Naive thymus-derived CD8-positive, alpha-beta T cell (primary cell): Measurements from ENCODE around the gene AATF. TPM values are rescaled to one million over a fixed set of nuclear protein-coding genes. Genes with fewer than 3 reads are reported as not detected.

Source experiments
- ATAC-seq, 2 donors: fragments of 150-1000 bp; cut with Tn5 transposase in 1 of 2; sonication (Bioruptor Pico), chemical (Tn5 transposase) in 1 of 2; 1 replicate in 1 of 2; 2 replicates in 1 of 2; pipeline ENCODE4 v1.10.0; 2021; ENCODE audit warnings: mild to moderate bottlenecking in 2 of 2, moderate library complexity in 2 of 2
- POLR2A ChIA-PET: fragments of 350-600 bp; sonication (Branson Sonifier 250); formaldehyde crosslinking; loops from one replicate; lab custom pipeline; 2021; ENCODE audit warnings: antibody characterized with exemption; lab: Charles Lee
- DNase-seq, 10 donors: peaks; one replicate each; pipeline versions ENCODE4 v3.0.0 to v3.0.0-alpha.2; 2020 to 2022
- H3K27ac Mint-ChIP-seq, 10 donors: one replicate each; pipeline ENCODE4 v1.8.0; 2020 to 2022; ENCODE audit warnings: mild to moderate bottlenecking in 10 of 10, mixed read lengths in 10 of 10, moderate library complexity in 4 of 10, inconsistent platforms in 1 of 10
- H3K27me3 Mint-ChIP-seq, 5 donors: one replicate each; pipeline ENCODE4 v1.8.0; 2021 to 2022; ENCODE audit warnings: mixed read lengths in 5 of 5
- H3K36me3 Mint-ChIP-seq, 3 donors: one replicate each; pipeline ENCODE4 v1.8.0; 2020 to 2022; ENCODE audit warnings: mixed read lengths in 3 of 3, mild to moderate bottlenecking in 2 of 3, inconsistent platforms in 1 of 3
- H3K4me1 Mint-ChIP-seq, 4 donors: one replicate each; pipeline ENCODE4 v1.8.0; 2021 to 2022; ENCODE audit warnings: mixed read lengths in 4 of 4
- H3K4me3 Mint-ChIP-seq, 10 donors: one replicate each; pipeline ENCODE4 v1.8.0; 2020 to 2022; ENCODE audit warnings: mild to moderate bottlenecking in 10 of 10, mixed read lengths in 10 of 10, moderate library complexity in 6 of 10, inconsistent platforms in 1 of 10
- H3K9me3 Mint-ChIP-seq, 9 donors: one replicate each; pipeline ENCODE4 v1.8.0; 2020 to 2022; ENCODE audit warnings: mixed read lengths in 9 of 9, mild to moderate bottlenecking in 3 of 9, inconsistent platforms in 1 of 9, moderate library complexity in 1 of 9
- polyA plus RNA-seq, 3 donors: library from polyadenylated mRNA; unstranded; fragments of 300-500 nt; fragmentation: Illumina TruSeq; gene quantifications; one replicate each; pipeline ENCODE4 v1.2.3, GENCODE V29; 2021
- total RNA-seq, 8 experiments: library from RNA in 2 of 8; stranded (reverse) in 2 of 8; gene quantifications; one replicate each; pipeline ENCODE4 v1.2.3 and lab custom pipeline; 2021 to 2026

AATF gene
- total and polyA plus RNA-seq, 5 experiments from 2014 or later, result 59.7 to 89.7 (median 65.0) TPM

DNA sequence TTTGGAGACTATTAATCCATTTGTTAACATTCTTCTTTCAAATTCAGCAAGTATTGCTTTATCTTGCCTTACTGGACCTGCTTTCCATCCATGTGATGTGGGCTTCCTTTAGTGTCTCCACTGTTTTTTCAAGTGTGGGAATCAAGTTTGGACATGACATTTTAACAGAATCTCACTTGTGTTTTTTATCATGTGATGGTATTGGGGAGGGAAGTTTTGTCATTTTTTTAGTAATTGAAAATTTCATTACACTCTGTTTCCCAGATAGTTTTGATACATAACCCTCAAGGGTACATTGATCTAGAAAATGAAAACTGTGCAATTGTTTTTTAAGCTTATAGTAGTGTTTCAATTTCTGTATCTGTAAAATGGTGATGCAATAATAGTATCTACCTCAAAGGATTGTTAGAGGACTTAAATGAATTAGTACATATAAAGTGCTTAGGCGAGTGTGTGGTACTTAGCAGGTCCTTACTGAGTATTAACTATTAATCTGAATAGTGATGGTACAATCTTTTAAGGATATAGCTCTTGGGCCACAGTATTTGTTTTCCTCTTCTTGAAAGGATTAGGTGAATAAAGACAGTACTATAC, 27.3 kb downstream of the AATF start:
- no peak for DNase-seq
- POLR2A ChIA-PET, result no interaction called here
- Mint-ChIP-seq H3K4me3 (no peak overlapping the region), H3K4me1 (peaks cover 25 to 73% (median 54%) of the 10 kb centered on the region in 4 donors), H3K9me3 (no peaks in the 10 kb centered on the region), H3K27ac (no peak overlapping the region), H3K36me3 (peaks cover 0 to 66% (median 3%) of the 10 kb centered on the region in 3 donors), H3K27me3 (no peaks in the 10 kb centered on the region)
- ATAC-seq, result no peak

DNA sequence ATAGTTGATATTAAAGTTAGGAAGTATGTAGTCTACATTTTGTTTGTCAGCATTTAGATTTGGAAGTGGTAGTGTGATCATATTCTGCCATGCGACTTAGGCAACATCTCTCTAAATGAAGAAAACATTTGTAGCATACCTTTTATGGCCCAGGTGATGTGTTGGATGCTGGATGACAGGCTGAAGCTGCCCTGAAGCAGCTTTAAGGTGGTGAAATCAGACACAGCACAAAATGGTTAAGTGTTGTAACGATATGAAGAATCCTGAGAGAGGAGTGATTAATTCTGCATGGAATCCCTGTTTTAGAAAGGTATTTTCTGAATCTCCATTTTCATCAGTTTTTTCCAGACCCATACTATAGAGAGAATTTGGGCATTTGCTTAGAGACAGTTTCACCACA, 28.3 kb downstream of the AATF start:
- Mint-ChIP-seq H3K9me3 (no peaks in the 10 kb centered on the region), H3K4me3 (no peak overlapping the region), H3K4me1 (peaks cover 22 to 70% (median 46%) of the 10 kb centered on the region in 4 donors), H3K27ac (peak overlapping the region in 2 of 10 donors; percentile 3 to 67), H3K27me3 (no peaks in the 10 kb centered on the region), H3K36me3 (peaks cover 0 to 66% (median 8%) of the 10 kb centered on the region in 3 donors)
- ATAC-seq, result no peak
- POLR2A ChIA-PET, result no interaction called here
- no peak for DNase-seq

DNA sequence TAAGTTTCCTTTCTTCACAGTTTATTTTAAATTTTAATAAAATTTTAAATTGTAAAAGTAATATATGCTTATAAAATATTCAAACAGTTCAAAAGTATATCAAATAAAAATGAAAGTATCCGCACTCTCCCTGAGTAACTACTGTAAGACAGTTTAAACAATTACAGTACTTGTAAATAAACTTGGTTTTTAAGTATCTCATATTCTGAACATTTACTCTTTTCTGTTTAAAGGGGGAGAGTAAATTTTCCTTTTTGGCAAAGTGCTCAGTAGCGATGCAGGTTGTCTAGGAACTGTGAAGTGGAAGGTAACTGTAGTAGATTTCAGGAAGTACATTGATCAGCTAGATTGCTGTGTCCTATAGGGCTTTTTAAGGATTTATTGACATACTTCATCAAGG, 28.8 kb downstream of the AATF start:
- H3K27me3 Mint-ChIP-seq, result no peaks in the 10 kb centered on the region
- H3K4me3 Mint-ChIP-seq, result no peak overlapping the region
- POLR2A ChIA-PET, result no interaction called here
- peaks cover 20 to 65% (median 41%) of the 10 kb centered on the region in 4 donors for H3K4me1 Mint-ChIP-seq
- no peak overlapping the region for H3K27ac Mint-ChIP-seq
- H3K36me3 Mint-ChIP-seq, result peaks cover 0 to 66% (median 9%) of the 10 kb centered on the region in 3 donors
- no peak for ATAC-seq
- H3K9me3 Mint-ChIP-seq, result no peaks in the 10 kb centered on the region
- no peak for DNase-seq

DNA sequence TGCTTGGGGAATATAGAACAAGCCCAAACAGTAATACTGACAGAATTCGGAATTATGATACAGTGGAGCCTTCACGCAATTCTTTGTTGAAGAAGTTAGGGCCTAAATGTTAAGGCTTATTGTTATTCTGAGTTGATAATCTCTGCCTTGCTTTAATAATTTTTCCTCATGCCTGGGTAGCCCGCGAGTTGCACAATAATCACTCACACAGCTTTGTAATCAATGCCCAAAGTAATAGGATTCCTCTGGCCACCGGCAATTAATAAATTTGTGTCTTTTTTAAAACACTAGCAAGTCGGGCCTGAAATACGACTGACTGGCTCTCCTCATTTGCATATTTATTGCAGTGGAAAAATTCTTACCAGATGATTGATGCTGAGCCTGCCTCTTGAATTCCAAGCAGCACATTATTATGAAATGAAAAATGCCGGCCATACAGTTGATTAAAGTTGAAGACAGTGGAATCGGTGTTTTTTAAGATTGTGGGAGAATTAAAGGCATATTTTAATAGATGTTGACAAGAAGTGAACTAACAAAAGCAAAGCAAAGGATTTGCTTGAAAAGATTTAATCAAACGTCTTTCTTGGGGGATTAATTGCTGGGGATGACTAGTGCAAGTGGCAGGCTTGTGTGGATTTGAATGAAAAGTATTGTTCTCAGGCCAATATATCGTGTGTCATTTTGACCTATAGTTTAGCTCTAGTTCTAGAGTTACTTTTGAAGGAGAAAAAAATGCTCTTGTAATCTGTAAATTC, 30.2 kb downstream of the AATF start:
- Mint-ChIP-seq H3K27ac (peak overlapping the region in 2 of 10 donors; percentile 24 to 52), H3K4me1 (peaks cover 17 to 58% (median 35%) of the 10 kb centered on the region in 4 donors), H3K27me3 (no peaks in the 10 kb centered on the region), H3K36me3 (peaks cover 0 to 64% (median 9%) of the 10 kb centered on the region in 3 donors), H3K4me3 (no peak overlapping the region), H3K9me3 (no peaks in the 10 kb centered on the region)
- POLR2A ChIA-PET, result interaction anchor here (0.6 to 0.7 kb wide), 2 partner anchors 112 to 355 kb away, joined by 3 read pairs; no protein-coding TSS in a partner anchor
- ATAC-seq, result no peak
- DNase-seq, result no peak

DNA sequence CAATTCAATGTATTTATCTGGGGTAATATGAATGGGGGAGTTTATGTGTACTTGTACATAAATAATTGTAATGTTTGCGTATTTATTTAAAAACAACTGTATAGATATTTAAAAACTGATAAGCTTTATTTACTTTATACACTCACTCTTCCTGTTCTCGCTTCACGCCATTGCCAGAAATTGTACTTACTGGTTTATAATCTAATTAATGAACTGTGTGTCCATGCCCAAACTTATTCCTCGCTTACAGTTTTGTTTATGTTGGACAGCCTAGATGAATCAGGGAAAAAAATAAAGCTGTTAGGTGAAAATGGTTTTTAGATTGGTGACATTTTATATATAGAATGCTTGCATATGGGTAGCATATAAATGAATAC, 30.8 kb downstream of the AATF start:
- no peaks in the 10 kb centered on the region for H3K9me3 Mint-ChIP-seq
- no peaks in the 10 kb centered on the region for H3K27me3 Mint-ChIP-seq
- H3K4me1 Mint-ChIP-seq, result peaks cover 21 to 56% (median 39%) of the 10 kb centered on the region in 4 donors
- ATAC-seq (no peak), DNase-seq (no peak)
- no peak overlapping the region for H3K4me3 Mint-ChIP-seq
- H3K36me3 Mint-ChIP-seq, result peaks cover 0 to 68% (median 9%) of the 10 kb centered on the region in 3 donors
- H3K27ac Mint-ChIP-seq, result peak overlapping the region in 2 of 10 donors; percentile 26 to 52
- POLR2A ChIA-PET, result interaction anchor here (0.6 kb wide), 1 partner anchor 355 kb away, joined by 3 read pairs; no protein-coding TSS in a partner anchor

DNA sequence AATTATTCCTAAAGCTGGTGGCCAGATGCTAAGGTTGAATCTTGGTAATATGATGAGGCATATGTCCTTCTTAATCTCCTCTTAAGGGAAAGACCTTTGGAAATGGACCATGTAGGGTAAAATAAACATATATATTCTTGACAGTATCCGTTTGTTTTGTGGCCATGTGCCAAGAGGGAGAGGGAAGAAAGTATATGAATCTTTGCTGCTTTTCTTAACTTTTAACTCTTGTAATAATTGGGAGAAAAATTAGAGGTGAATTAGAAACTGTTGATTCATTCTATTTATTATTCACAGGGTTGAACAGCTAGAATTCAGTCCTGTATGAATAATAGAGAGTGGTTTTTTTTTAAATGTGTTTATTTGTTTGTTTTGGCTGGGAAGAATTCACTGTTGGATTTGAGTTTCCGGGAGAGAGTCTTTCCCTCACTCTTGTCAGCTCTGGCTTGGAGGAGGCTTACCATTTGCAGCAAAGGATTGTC, 31.6 kb downstream of the AATF start:
- POLR2A ChIA-PET, result interaction anchor here (0.7 kb wide), 1 partner anchor 47 kb away, joined by 5 read pairs; no protein-coding TSS in a partner anchor
- Mint-ChIP-seq H3K27me3 (no peaks in the 10 kb centered on the region), H3K27ac (peak overlapping the region in 4 of 10 donors; percentile 11 to 56 (median 16)), H3K4me1 (peaks cover 21 to 48% (median 38%) of the 10 kb centered on the region in 4 donors), H3K9me3 (no peaks in the 10 kb centered on the region), H3K36me3 (peaks cover 0 to 65% (median 9%) of the 10 kb centered on the region in 3 donors), H3K4me3 (no peak overlapping the region)
- DNase-seq, result no peak
- ATAC-seq, result no peak

DNA sequence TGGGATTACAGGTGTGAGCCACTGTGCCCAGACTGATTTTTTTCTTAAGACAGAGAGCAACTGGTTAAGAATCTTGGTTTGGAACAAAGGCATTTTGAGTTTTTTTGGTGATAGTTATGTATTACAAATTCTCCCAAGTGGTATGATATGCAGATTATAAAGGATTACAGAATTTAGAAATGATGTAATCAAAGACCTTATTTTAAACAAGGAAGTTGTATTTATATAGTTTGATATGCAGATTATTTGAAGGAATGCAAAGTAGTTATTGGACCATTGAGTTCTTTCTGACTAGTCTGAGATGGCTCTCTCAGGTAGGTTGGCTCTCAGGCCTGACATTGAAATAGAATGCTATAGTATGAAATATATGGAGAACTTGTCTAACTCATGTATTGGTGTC, 34.9 kb downstream of the AATF start:
- Mint-ChIP-seq H3K9me3 (no peaks in the 10 kb centered on the region), H3K4me3 (no peak overlapping the region), H3K36me3 (peaks cover 4 to 75% (median 25%) of the 10 kb centered on the region in 3 donors), H3K27ac (no peak overlapping the region), H3K27me3 (no peaks in the 10 kb centered on the region), H3K4me1 (peaks cover 20 to 30% (median 28%) of the 10 kb centered on the region in 4 donors)
- ATAC-seq (no peak), DNase-seq (no peak)
- POLR2A ChIA-PET, result no interaction called here

DNA sequence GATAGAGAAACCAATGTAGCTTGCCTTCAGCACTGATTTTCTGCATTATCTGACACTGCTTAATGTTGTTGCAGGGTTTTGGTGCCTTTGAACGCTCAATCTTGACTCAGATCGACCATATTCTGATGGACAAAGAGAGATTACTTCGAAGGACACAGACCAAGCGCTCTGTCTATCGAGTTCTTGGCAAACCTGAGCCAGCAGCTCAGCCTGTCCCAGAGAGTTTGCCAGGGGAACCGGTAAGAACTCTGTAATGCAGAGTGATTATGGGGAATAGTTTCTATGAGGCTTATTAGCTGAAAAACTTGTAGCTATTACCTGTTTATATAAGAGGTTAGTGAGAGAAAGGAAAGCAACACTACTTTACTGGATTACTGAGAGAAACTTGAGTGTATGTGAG, 40.4 kb downstream of the AATF start:
- DNase-seq, result no peak
- POLR2A ChIA-PET, result no interaction called here
- peak overlapping the region in 1 of 10 donors; percentile 38 for H3K27ac Mint-ChIP-seq
- ATAC-seq, result no peak
- H3K9me3 Mint-ChIP-seq, result no peaks in the 10 kb centered on the region
- no peaks in the 10 kb centered on the region for H3K27me3 Mint-ChIP-seq
- peaks cover 0 to 11% (median 8%) of the 10 kb centered on the region in 4 donors for H3K4me1 Mint-ChIP-seq
- H3K36me3 Mint-ChIP-seq, result peaks cover 13 to 88% (median 40%) of the 10 kb centered on the region in 3 donors
- no peak overlapping the region for H3K4me3 Mint-ChIP-seq

DNA sequence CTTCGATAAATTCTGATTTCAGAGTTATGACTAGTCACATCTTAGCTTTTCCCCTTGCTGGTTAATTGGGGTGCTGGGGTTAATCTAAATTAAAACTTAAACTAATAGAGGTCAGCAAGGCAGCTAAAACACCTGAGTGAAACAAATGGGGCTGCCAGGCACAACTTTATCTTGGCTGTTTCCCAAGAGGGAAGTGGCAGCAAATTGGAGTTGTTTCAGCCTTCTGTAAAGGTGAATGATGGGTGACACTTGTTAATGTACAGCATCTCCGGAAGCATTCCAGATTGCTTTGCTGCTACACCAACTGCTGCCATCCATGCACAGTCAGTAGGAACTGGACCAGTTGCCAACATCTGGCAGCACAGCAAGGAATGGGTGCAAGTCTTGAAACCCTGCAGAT, 43.9 kb downstream of the AATF start:
- DNase-seq (no peak), ATAC-seq (no peak)
- no peak overlapping the region for H3K4me3 Mint-ChIP-seq
- peaks cover 31 to 92% (median 58%) of the 10 kb centered on the region in 3 donors for H3K36me3 Mint-ChIP-seq
- peaks cover 0 to 2% (median 0%) of the 10 kb centered on the region in 9 donors for H3K9me3 Mint-ChIP-seq
- no peaks in the 10 kb centered on the region for H3K27me3 Mint-ChIP-seq
- H3K4me1 Mint-ChIP-seq, result peaks cover 0 to 7% (median 2%) of the 10 kb centered on the region in 4 donors
- H3K27ac Mint-ChIP-seq, result peak overlapping the region in 1 of 10 donors; percentile 40
- POLR2A ChIA-PET, result no interaction called here

DNA sequence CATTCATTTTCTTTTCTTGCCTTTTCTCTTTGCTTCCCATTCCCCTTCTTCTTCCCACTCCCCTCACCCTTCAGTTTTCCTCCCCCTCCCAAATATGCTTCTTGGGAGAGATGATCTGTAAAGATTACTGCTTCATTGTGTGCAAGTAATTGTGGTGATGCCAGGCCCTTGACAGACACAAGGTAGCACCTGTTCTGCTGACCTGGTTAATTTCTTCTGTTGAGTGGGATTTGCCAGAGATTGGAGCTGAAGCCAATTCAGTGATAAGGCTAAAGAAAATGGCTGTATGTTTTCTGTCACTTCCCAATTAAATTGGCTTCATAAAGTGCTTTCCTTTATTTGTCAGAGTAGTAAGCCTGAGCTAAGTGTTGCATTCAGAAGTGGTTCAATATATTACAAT, 44.5 kb downstream of the AATF start:
- POLR2A ChIA-PET, result no interaction called here
- H3K4me3 Mint-ChIP-seq, result no peak overlapping the region
- H3K27ac Mint-ChIP-seq, result peak overlapping the region in 1 of 10 donors; percentile 35
- DNase-seq (no peak), ATAC-seq (no peak)
- H3K9me3 Mint-ChIP-seq, result peaks cover 0 to 4% (median 0%) of the 10 kb centered on the region in 9 donors
- peaks cover 0 to 10% (median 3%) of the 10 kb centered on the region in 4 donors for H3K4me1 Mint-ChIP-seq
- H3K27me3 Mint-ChIP-seq, result no peaks in the 10 kb centered on the region
- H3K36me3 Mint-ChIP-seq, result peaks cover 35 to 92% (median 62%) of the 10 kb centered on the region in 3 donors

DNA sequence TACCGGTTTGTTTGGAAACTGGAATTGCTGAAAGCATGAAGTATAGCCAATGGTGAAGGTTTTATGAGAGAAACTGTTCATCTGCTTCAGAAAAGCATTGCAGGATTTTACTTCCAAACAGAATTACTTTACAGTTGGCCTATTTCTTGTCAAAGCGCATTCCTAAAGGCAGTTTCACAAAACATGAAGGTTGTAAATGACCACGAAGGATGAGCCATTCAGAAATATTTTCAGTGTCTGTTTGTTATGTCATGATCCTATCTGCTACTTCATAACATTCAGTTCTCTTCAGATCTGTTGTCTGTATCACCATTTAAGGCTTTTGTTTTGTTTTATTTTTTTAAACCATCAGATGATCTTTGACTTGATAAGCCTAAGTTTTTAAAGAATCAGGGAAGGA, 45.7 kb downstream of the AATF start:
- ATAC-seq (no peak), DNase-seq (no peak)
- Mint-ChIP-seq H3K9me3 (peaks cover 0 to 5% (median 1%) of the 10 kb centered on the region in 9 donors), H3K27me3 (no peaks in the 10 kb centered on the region), H3K36me3 (peaks cover 33 to 90% (median 59%) of the 10 kb centered on the region in 3 donors), H3K27ac (no peak overlapping the region), H3K4me1 (peaks cover 0 to 11% (median 5%) of the 10 kb centered on the region in 4 donors), H3K4me3 (no peak overlapping the region)
- POLR2A ChIA-PET, result no interaction called here

DNA sequence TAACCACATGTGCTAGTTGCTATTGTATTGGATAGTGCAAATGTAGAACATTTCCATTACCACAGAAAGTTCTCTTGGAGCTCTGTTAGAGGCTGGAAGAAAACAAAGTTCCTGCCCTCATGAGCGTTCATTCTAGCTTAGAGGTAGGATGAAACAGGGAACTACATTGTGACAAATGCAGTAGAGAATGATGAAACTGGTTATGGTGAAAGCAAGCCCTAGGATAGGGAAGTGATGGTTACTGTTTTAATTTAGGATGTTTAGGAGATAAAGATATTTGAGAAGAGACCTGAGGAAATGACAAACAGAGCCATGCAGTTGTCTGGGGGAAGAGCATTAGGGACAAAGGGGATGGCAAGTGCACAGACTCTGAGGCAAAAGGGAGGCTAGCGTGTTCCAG, 50.7 kb downstream of the AATF start:
- H3K4me1 Mint-ChIP-seq, result peaks cover 6 to 15% (median 10%) of the 10 kb centered on the region in 4 donors
- peaks cover 2 to 24% (median 11%) of the 10 kb centered on the region in 9 donors for H3K9me3 Mint-ChIP-seq
- H3K36me3 Mint-ChIP-seq, result peaks cover 50 to 87% (median 68%) of the 10 kb centered on the region in 3 donors
- no peaks in the 10 kb centered on the region for H3K27me3 Mint-ChIP-seq
- ATAC-seq (no peak), DNase-seq (no peak)
- no peak overlapping the region for H3K27ac Mint-ChIP-seq
- POLR2A ChIA-PET, result no interaction called here
- peak overlapping the region in 1 of 10 donors; percentile 2 for H3K4me3 Mint-ChIP-seq

DNA sequence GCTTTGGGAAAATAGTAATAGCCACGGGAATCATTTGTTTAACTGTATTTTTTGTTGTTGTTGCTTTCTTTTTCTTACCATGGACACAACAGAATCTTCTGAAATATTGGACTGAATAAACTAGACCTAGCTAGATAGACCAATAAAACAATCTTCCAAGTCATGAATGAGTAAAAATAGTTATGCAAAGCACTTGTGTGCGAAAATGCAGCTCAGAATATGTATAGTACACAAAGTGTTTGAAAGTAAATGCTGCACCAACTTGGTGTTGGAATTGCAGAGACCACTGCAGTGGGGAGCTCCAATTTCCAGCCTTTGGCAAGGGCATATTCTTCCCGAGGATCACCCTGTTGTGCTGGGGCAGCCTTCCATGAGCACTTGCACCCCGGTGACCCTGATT, 68.0 kb downstream of the AATF start:
- Mint-ChIP-seq H3K36me3 (peaks cover 0 to 64% (median 13%) of the 10 kb centered on the region in 3 donors), H3K27ac (no peak overlapping the region), H3K27me3 (no peaks in the 10 kb centered on the region), H3K4me3 (no peak overlapping the region), H3K9me3 (no peaks in the 10 kb centered on the region), H3K4me1 (peaks cover 2 to 25% (median 15%) of the 10 kb centered on the region in 4 donors)
- ATAC-seq (no peak), DNase-seq (no peak)
- POLR2A ChIA-PET, result no interaction called here
